Naive B cell (primary cell): ENCODE results near the gene EXOC3. TPM values are rescaled to one million over a fixed set of nuclear protein-coding genes. Genes with fewer than 3 reads are reported as not detected.
"Not testable (repeated sequence)": the region's sequence is repeated elsewhere in the genome, so short reads cannot be mapped to it uniquely, and the experiment has no call there.

Experiments used
- ATAC-seq, 2 donors: fragments of 150-1000 bp; cut with Tn5 transposase; 2 replicates each; pipeline ENCODE4 v1.10.0; 2021; ENCODE audit warnings: low read depth in 2 of 2, mild to moderate bottlenecking in 2 of 2, moderate library complexity in 2 of 2
- DNase-seq: peaks from one replicate; pipeline ENCODE4 v3.0.0; 2022
- H3K27ac Mint-ChIP-seq, 6 donors: one replicate each; pipeline ENCODE4 v1.8.0; 2020 to 2022; ENCODE audit warnings: mild to moderate bottlenecking in 6 of 6, mixed read lengths in 6 of 6, moderate library complexity in 5 of 6, inconsistent platforms in 2 of 6
- H3K27me3 Mint-ChIP-seq, 3 donors: one replicate each; pipeline ENCODE4 v1.8.0; 2021 to 2022; ENCODE audit warnings: mixed read lengths in 3 of 3, mild to moderate bottlenecking in 1 of 3
- H3K36me3 Mint-ChIP-seq, 2 donors: one replicate each; pipeline ENCODE4 v1.8.0; 2020 to 2022; ENCODE audit warnings: mixed read lengths in 2 of 2, inconsistent platforms in 1 of 2, mild to moderate bottlenecking in 1 of 2
- H3K4me1 Mint-ChIP-seq, 3 donors: one replicate each; pipeline ENCODE4 v1.8.0; 2020 to 2022; ENCODE audit warnings: mixed read lengths in 3 of 3, inconsistent platforms in 1 of 3, mild to moderate bottlenecking in 1 of 3, moderate library complexity in 1 of 3
- H3K4me3 Mint-ChIP-seq, 8 donors: one replicate each; pipeline ENCODE4 v1.8.0; 2020 to 2022; ENCODE audit warnings: mild to moderate bottlenecking in 8 of 8, mixed read lengths in 8 of 8, moderate library complexity in 8 of 8, inconsistent platforms in 2 of 8
- H3K9me3 Mint-ChIP-seq, 7 donors: one replicate each; pipeline ENCODE4 v1.8.0; 2020 to 2022; ENCODE audit warnings: mixed read lengths in 7 of 7, mild to moderate bottlenecking in 5 of 7, inconsistent platforms in 2 of 7, moderate library complexity in 1 of 7
- polyA plus RNA-seq, 6 donors: library from polyadenylated mRNA; unstranded; fragments of 300-500 nt; fragmentation: Illumina TruSeq; gene quantifications; one replicate each; pipeline ENCODE4 v1.2.3, GENCODE V29; 2021; ENCODE audit warnings: low read depth in 6 of 6

The EXOC3 gene
- polyA plus RNA-seq, 6 donors from 2014 or later = 18.8 to 36.1 (median 22.9) TPM

DNA sequence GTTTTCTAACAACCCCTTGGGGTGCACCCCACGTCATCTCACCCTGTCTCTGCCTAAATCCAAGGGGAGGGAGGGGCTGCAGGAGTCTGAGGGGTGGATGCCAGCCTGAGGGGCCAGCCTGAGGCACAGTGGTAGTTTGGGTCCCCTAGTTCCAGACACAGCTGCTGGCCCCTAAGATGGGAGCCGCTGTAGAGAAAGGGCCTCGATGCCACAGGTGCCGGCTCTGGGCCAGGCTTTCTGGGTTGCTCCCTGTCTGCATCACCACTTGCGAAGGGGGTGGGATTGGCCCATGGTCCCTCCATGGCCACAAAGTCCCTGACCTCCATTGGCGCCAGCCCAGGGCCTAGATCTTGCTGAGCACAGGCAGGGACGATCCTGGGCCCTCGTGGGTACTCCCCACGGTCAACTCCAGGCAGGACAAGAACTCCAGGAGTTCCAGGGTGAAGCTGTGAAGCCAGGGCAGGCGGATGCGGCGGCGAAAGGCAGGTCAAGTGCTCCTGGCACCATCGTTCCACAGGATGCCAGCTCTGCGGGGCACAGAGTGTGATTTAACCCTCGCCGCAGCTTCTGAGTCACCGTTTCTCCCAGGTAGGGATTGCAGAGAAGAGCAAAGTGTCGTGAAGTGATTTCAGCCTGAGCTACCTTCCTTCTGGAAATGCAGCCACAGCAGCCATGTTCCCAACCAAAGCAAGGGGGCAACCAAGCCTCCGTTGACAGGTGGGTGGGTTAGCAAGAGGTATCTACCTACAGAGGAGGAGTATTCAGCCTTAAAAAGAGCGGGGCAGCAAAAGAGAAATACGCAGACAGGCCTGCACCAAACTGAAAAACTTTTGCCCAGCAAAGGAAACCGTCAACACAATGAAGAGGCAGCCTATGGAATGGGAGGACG, 41.6 kb upstream of the EXOC3 start:
- Mint-ChIP-seq H3K27me3 (peaks cover 9 to 39% (median 29%) of the 10 kb centered on the region in 3 donors), H3K4me1 (peaks cover 49 to 57% (median 55%) of the 10 kb centered on the region in 3 donors), H3K36me3 (no peaks in the 10 kb centered on the region), H3K4me3 (peak overlapping the region in 6 of 8 donors; percentile 32 to 66 (median 45)), H3K27ac (peak overlapping the region; percentile 27 to 94 (median 62)), H3K9me3 (peaks cover 0 to 6% (median 0%) of the 10 kb centered on the region in 7 donors)
- DNase-seq = no peak
- no peak for ATAC-seq

GRCh38 chr5:402219-402614, 40.8 kb upstream of the EXOC3 start:
- H3K27ac Mint-ChIP-seq = peak overlapping the region in 3 of 6 donors; percentile 59 to 94 (median 61)
- not testable (repeated sequence) for DNase-seq, H3K36me3 Mint-ChIP-seq, H3K9me3 Mint-ChIP-seq, ATAC-seq
- peaks cover 49 to 57% (median 55%) of the 10 kb centered on the region in 3 donors for H3K4me1 Mint-ChIP-seq
- peak overlapping the region in 6 of 8 donors; percentile 36 to 81 (median 62) for H3K4me3 Mint-ChIP-seq
- peaks cover 12 to 41% (median 29%) of the 10 kb centered on the region in 3 donors for H3K27me3 Mint-ChIP-seq

- Mint-ChIP-seq H3K4me1 (peaks cover 49 to 57% (median 55%) of the 10 kb centered on the region in 3 donors), H3K27me3 (peaks cover 12 to 43% (median 29%) of the 10 kb centered on the region in 3 donors), H3K4me3 (peak overlapping the region; percentile 0 to 83 (median 73)), H3K36me3 (no peaks in the 10 kb centered on the region), H3K27ac (peak overlapping the region; percentile 6 to 94 (median 78)), H3K9me3 (peaks cover 0 to 6% (median 0%) of the 10 kb centered on the region in 7 donors)
- DNase-seq (peak; percentile 72), ATAC-seq (peak; percentile 85 to 89)
These were observed 40.2 kb upstream of the EXOC3 start for GRCh38 chr5:402615-403359.

DNA sequence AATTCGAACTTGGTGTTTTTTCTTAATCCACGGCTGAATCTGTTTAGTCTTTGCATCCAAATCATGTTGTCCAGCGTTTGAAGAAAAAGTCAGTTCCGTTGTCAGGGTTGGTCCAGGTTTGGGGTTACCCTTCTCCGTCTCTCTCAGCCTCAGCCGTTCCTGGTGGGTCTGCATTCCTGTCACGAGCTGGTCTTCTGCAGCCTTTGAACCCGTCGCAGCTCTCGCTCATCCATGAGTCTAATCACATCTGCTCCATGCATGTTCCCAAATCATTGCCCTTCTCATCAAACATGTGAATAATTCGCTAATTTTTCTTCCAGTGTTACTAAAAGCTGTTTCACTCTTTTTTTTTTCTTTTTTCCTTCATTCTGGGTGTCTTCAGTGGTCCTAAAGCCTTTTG, 39.0 kb upstream of the EXOC3 start:
- H3K36me3 Mint-ChIP-seq = no peaks in the 10 kb centered on the region
- H3K9me3 Mint-ChIP-seq = peaks cover 0 to 6% (median 0%) of the 10 kb centered on the region in 7 donors
- H3K4me1 Mint-ChIP-seq = peaks cover 49 to 55% (median 54%) of the 10 kb centered on the region in 3 donors
- no peak for DNase-seq
- ATAC-seq = no peak
- H3K27ac Mint-ChIP-seq = peak overlapping the region in 2 of 6 donors; percentile 24 to 92
- H3K27me3 Mint-ChIP-seq = peaks cover 12 to 44% (median 30%) of the 10 kb centered on the region in 3 donors
- H3K4me3 Mint-ChIP-seq = peak overlapping the region in 4 of 8 donors; percentile 52 to 67 (median 64)

DNA sequence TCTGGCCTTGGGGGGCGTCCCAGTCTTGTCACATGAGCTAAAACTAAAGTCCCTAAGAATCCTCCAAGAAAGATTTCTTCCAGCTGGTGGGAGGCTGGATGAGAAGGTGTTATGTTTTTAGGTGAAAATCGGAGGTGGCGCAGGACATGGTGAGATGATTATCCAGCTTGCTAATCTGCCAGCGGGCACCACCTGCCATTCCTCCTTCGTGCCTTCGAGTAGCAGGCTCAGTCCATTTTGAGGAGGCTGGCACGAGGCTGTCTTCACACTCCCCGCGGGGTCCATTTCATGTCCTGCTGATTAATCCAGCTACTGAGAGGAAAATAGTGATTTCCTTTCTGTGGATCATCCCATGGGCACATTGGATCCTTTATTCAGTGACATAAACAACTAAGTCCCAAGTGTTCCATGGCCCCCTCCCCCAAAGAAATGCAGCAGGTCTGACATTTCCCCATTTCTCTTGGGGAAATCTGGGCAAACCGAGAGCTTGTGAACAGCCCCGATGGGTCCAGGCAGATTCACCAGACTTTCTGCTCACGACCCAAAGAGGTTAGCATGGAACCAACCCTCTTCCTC, 38.2 kb upstream of the EXOC3 start:
- no peak for ATAC-seq
- Mint-ChIP-seq H3K9me3 (peaks cover 0 to 6% (median 0%) of the 10 kb centered on the region in 7 donors), H3K27ac (peak overlapping the region in 1 of 6 donors; percentile 92), H3K4me1 (peaks cover 44 to 49% (median 47%) of the 10 kb centered on the region in 3 donors), H3K36me3 (no peaks in the 10 kb centered on the region), H3K27me3 (peaks cover 12 to 36% (median 33%) of the 10 kb centered on the region in 3 donors), H3K4me3 (no peak overlapping the region)
- DNase-seq = no peak

- H3K27ac Mint-ChIP-seq = peak overlapping the region in 1 of 6 donors; percentile 39
- H3K27me3 Mint-ChIP-seq = peaks cover 12 to 34% (median 29%) of the 10 kb centered on the region in 3 donors
- peaks cover 0 to 6% (median 0%) of the 10 kb centered on the region in 7 donors for H3K9me3 Mint-ChIP-seq
- no peaks in the 10 kb centered on the region for H3K36me3 Mint-ChIP-seq
- ATAC-seq (no peak), DNase-seq (no peak)
- H3K4me3 Mint-ChIP-seq = peak overlapping the region in 1 of 8 donors; percentile 29
- H3K4me1 Mint-ChIP-seq = peaks cover 38 to 42% (median 40%) of the 10 kb centered on the region in 3 donors
These were observed 37.6 kb upstream of the EXOC3 start for GRCh38 chr5:405421-405820.

DNA sequence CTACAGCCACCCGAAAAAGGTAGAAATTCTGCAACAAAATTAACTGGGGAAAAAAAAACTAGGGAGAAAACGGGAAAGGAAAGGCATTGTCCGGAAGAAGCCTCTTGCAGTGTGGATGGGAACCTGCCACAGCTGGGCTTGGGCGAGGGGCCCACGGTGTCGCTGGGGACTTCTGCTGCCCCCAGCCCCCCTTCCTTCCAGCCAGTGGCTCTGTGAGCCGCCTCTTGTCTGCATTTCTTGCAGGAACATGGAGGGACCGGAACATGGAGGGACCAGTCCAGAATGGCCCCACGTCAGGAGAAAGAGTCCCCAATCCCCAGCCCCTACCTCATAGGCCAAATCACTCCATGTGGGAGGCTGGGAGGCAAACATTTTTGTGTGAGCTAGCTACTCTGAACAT, 36.9 kb upstream of the EXOC3 start:
- H3K4me1 Mint-ChIP-seq = peaks cover 31 to 39% (median 34%) of the 10 kb centered on the region in 3 donors

GRCh38 chr5:407051-407450, 35.9 kb upstream of the EXOC3 start:
- H3K9me3 Mint-ChIP-seq = peaks cover 0 to 2% (median 0%) of the 10 kb centered on the region in 7 donors

More for the DNA sequence above, 36.9 kb upstream of the EXOC3 start:
- DNase-seq (no peak), ATAC-seq (no peak)
- peaks cover 0 to 6% (median 0%) of the 10 kb centered on the region in 7 donors for H3K9me3 Mint-ChIP-seq
- H3K27me3 Mint-ChIP-seq = peaks cover 12 to 39% (median 29%) of the 10 kb centered on the region in 3 donors
- H3K36me3 Mint-ChIP-seq = no peaks in the 10 kb centered on the region
- no peak overlapping the region for H3K4me3 Mint-ChIP-seq
- H3K27ac Mint-ChIP-seq = no peak overlapping the region

GRCh38 chr5:407801-408268, 35.1 kb upstream of the EXOC3 start:
- H3K9me3 Mint-ChIP-seq = peaks cover 0 to 2% (median 0%) of the 10 kb centered on the region in 7 donors
- peaks cover 12 to 43% (median 29%) of the 10 kb centered on the region in 3 donors for H3K27me3 Mint-ChIP-seq
- no peak for DNase-seq
- ATAC-seq = no peak
- peaks cover 16 to 23% (median 19%) of the 10 kb centered on the region in 3 donors for H3K4me1 Mint-ChIP-seq
- no peak overlapping the region for H3K27ac Mint-ChIP-seq
- no peaks in the 10 kb centered on the region for H3K36me3 Mint-ChIP-seq
- no peak overlapping the region for H3K4me3 Mint-ChIP-seq

More at GRCh38 chr5:407051-407450, 35.9 kb upstream of the EXOC3 start:
- Mint-ChIP-seq H3K36me3 (no peaks in the 10 kb centered on the region), H3K27ac (no peak overlapping the region), H3K4me1 (peaks cover 23 to 29% (median 24%) of the 10 kb centered on the region in 3 donors), H3K27me3 (peaks cover 12 to 43% (median 29%) of the 10 kb centered on the region in 3 donors), H3K4me3 (no peak overlapping the region)
- ATAC-seq (no peak), DNase-seq (no peak)

- no peak overlapping the region for H3K27ac Mint-ChIP-seq
- no peak for ATAC-seq
These were observed 32.0 kb upstream of the EXOC3 start for GRCh38 chr5:410911-411517.

DNA sequence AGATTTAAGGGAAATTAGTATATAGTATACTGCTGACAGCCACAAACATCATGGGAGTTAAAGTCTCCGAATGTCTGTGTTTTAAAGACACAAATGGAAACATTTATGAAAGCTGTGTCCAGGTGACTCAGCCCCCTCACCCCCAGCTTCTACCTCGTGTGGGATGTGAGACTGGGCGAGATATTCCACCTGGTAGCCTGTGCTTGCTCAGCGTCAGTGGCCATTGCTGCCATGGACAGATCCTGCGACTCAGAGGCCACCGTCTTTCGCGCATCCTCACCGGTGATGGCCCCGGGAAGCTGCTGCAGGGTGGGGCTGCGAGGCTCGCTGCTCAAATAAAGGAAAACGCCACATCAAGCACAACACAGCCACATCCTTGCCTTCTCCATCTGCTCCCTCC, 31.2 kb upstream of the EXOC3 start:
- no peak overlapping the region for H3K4me3 Mint-ChIP-seq
- DNase-seq = no peak
- no peaks in the 10 kb centered on the region for H3K9me3 Mint-ChIP-seq
- H3K36me3 Mint-ChIP-seq = no peaks in the 10 kb centered on the region
- H3K4me1 Mint-ChIP-seq = no peaks in the 10 kb centered on the region
- no peak for ATAC-seq
- H3K27ac Mint-ChIP-seq = no peak overlapping the region
- H3K27me3 Mint-ChIP-seq = peaks cover under 1 to 21% (median 6%) of the 10 kb centered on the region in 3 donors

More at GRCh38 chr5:410911-411517, 32.0 kb upstream of the EXOC3 start:
- Mint-ChIP-seq H3K36me3 (no peaks in the 10 kb centered on the region), H3K4me3 (no peak overlapping the region), H3K27me3 (peaks cover 6 to 25% (median 11%) of the 10 kb centered on the region in 3 donors), H3K4me1 (no peaks in the 10 kb centered on the region), H3K9me3 (no peaks in the 10 kb centered on the region)
- no peak for DNase-seq
